H9 (cell line): Measurements from ENCODE around the gene MSI2. TPM values are rescaled to one million over a fixed set of nuclear protein-coding genes. Genes with fewer than 3 reads are reported as not detected.

Experiments used
- DNase-seq: peaks from one replicate; pipeline ENCODE4 v3.0.0-alpha.2; 2017
- H2AFZ ChIP-seq: one replicate; pipeline ENCODE4 v1.6.1; 2013; ENCODE audit warnings: mild to moderate bottlenecking, low read length, control low read depth, moderate library complexity
- H2AK5ac ChIP-seq: 2 replicates; pipeline ENCODE4 v1.6.1; 2013; ENCODE audit warnings: low read length, control low read depth, mixed read lengths; ENCODE audit not compliant: insufficient read length
- H2BK120ac ChIP-seq: one replicate; pipeline ENCODE4 v1.6.1; 2013; ENCODE audit warnings: low read depth, mild to moderate bottlenecking, low read length, control low read depth, inconsistent platforms; ENCODE audit not compliant: poor library complexity, severe bottlenecking
- H2BK12ac ChIP-seq: 2 replicates; pipeline ENCODE4 v1.6.1; 2013; ENCODE audit warnings: low read length, control low read depth, mixed read lengths, low read depth; ENCODE audit not compliant: insufficient read length
- H2BK15ac ChIP-seq: 2 replicates; pipeline ENCODE4 v1.6.1; 2013; ENCODE audit warnings: low read depth, low read length, control low read depth
- H2BK20ac ChIP-seq: one replicate; pipeline ENCODE4 v1.6.1; 2013; ENCODE audit warnings: low read depth, mild to moderate bottlenecking, low read length, control low read depth, inconsistent platforms; ENCODE audit not compliant: poor library complexity, severe bottlenecking
- H2BK5ac ChIP-seq: 2 replicates; pipeline ENCODE4 v1.6.1; 2013; ENCODE audit warnings: low read length, control low read depth, mixed read lengths; ENCODE audit not compliant: insufficient read length
- H3K14ac ChIP-seq: 2 replicates; pipeline ENCODE4 v1.6.1; 2013; ENCODE audit warnings: low read length, control low read depth; ENCODE audit not compliant: insufficient read depth
- H3K18ac ChIP-seq: 2 replicates; pipeline ENCODE4 v1.6.1; 2013; ENCODE audit warnings: low read depth, mild to moderate bottlenecking, mixed read lengths, low read length, control low read depth; ENCODE audit not compliant: insufficient read length
- H3K23ac ChIP-seq: 2 replicates; pipeline ENCODE4 v1.6.1; 2013; ENCODE audit warnings: low read length, control low read depth, mixed read lengths, low read depth; ENCODE audit not compliant: insufficient read length
- H3K23me2 ChIP-seq: 2 replicates; pipeline ENCODE4 v1.6.1; 2013; ENCODE audit warnings: low read depth, mild to moderate bottlenecking, mixed read lengths, low read length, control low read depth; ENCODE audit not compliant: insufficient read length, poor library complexity, severe bottlenecking
- H3K27ac ChIP-seq: 2 replicates; pipeline ENCODE4 v1.5.1; 2013; ENCODE audit warnings: low read length, control low read depth, mixed read lengths, low read depth; ENCODE audit not compliant: insufficient read length
- H3K27me3 ChIP-seq: 2 replicates; pipeline ENCODE4 v1.6.1; 2013; ENCODE audit warnings: low read length, control low read depth, inconsistent platforms; ENCODE audit not compliant: insufficient read depth
- H3K4ac ChIP-seq: 2 replicates; pipeline ENCODE4 v1.6.1; 2013; ENCODE audit warnings: low read depth, mild to moderate bottlenecking, control low read depth, inconsistent platforms, low read length, moderate library complexity
- H3K4me1 ChIP-seq: 2 replicates; pipeline ENCODE4 v1.6.1; 2013; ENCODE audit warnings: low read length, control low read depth, inconsistent platforms; ENCODE audit not compliant: insufficient read depth
- H3K4me2 ChIP-seq: 2 replicates; pipeline ENCODE4 v1.6.1; 2013; ENCODE audit warnings: low read length, control low read depth, mixed read lengths; ENCODE audit not compliant: insufficient read length, insufficient read depth
- H3K56ac ChIP-seq: 2 replicates; pipeline ENCODE4 v1.6.1; 2013; ENCODE audit warnings: low read depth, mild to moderate bottlenecking, mixed read lengths, low read length, control low read depth; ENCODE audit not compliant: insufficient read length
- H3K79me1 ChIP-seq: 2 replicates; pipeline ENCODE4 v1.6.1; 2013; ENCODE audit warnings: low read depth, mild to moderate bottlenecking, moderate library complexity, low read length, control low read depth, inconsistent platforms; ENCODE audit not compliant: insufficient read depth, poor library complexity, severe bottlenecking
- H3K79me2 ChIP-seq: 2 replicates; pipeline ENCODE4 v1.6.1; 2013; ENCODE audit warnings: low read length, control low read depth, inconsistent platforms; ENCODE audit not compliant: insufficient read depth
- H3K9ac ChIP-seq: 2 replicates; pipeline ENCODE4 v1.6.1; 2013; ENCODE audit warnings: low read length, control low read depth, mixed read lengths; ENCODE audit not compliant: insufficient read length; ENCODE audit errors: extremely low read depth
- H3K9me3 ChIP-seq: one replicate; pipeline ENCODE4 v1.6.1; 2013; ENCODE audit warnings: low read depth, low read length, inconsistent platforms; ENCODE audit not compliant: control insufficient read depth
- H3T11ph ChIP-seq: one replicate; pipeline ENCODE4 v1.6.1; 2013; ENCODE audit warnings: mild to moderate bottlenecking, low read length, control low read depth, inconsistent platforms
- H4K20me1 ChIP-seq: one replicate; pipeline ENCODE4 v1.6.1; 2013; ENCODE audit not compliant: control insufficient read depth, insufficient read length, insufficient read depth
- H4K5ac ChIP-seq: 2 replicates; pipeline ENCODE4 v1.6.1; 2013; ENCODE audit warnings: low read depth, mild to moderate bottlenecking, mixed read lengths, low read length, control low read depth; ENCODE audit not compliant: insufficient read length
- H4K8ac ChIP-seq: replicated peaks from 2 replicates; pipeline ENCODE4 v1.6.1; 2013; ENCODE audit warnings: low read length, control low read depth, mixed read lengths, low read depth; ENCODE audit not compliant: insufficient read length
- H4K91ac ChIP-seq: 2 replicates; pipeline ENCODE4 v1.6.1; 2013; ENCODE audit warnings: low read depth, mild to moderate bottlenecking, moderate library complexity, mixed read lengths, low read length, control low read depth; ENCODE audit not compliant: insufficient read length
- H3K27ac Mint-ChIP-seq, 3 experiments: 2 replicates in 2 of 3; 3 replicates in 1 of 3; pipeline ENCODE4 v1.8.0; 2020 to 2021; ENCODE audit warnings: mixed read lengths in 3 of 3, mild to moderate bottlenecking in 1 of 3, moderate library complexity in 1 of 3
- H3K27me3 Mint-ChIP-seq: 2 replicates; pipeline ENCODE4 v1.8.0; 2021; ENCODE audit warnings: low read depth, mild to moderate bottlenecking, moderate library complexity, mixed read lengths
- H3K36me3 Mint-ChIP-seq, 3 experiments: 2 replicates in 2 of 3; 3 replicates in 1 of 3; pipeline ENCODE4 v1.8.0; 2020 to 2021; ENCODE audit warnings: low read depth in 3 of 3, mixed read lengths in 3 of 3; ENCODE audit not compliant: insufficient read depth in 1 of 3
- H3K4me1 Mint-ChIP-seq, 2 experiments: 2 replicates each; pipeline ENCODE4 v1.8.0; 2020; ENCODE audit warnings: mixed read lengths in 2 of 2
- H3K4me3 Mint-ChIP-seq, 2 experiments: 2 replicates in 1 of 2; 3 replicates in 1 of 2; pipeline ENCODE4 v1.8.0; 2020 to 2021; ENCODE audit warnings: mild to moderate bottlenecking in 2 of 2, mixed read lengths in 2 of 2, moderate library complexity in 1 of 2
- H3K9me3 Mint-ChIP-seq, 2 experiments: 2 replicates in 1 of 2; 3 replicates in 1 of 2; pipeline ENCODE4 v1.8.0; 2020; ENCODE audit warnings: mild to moderate bottlenecking in 2 of 2, mixed read lengths in 2 of 2, moderate library complexity in 1 of 2
- CTCF ChIP-seq: fragments of 200-600 bp; sonication (generic); conservative IDR thresholded peaks from 3 replicates; pipeline ENCODE4 v1.8.0; 2021; ENCODE audit warnings: antibody characterized with exemption, mild to moderate bottlenecking
- WGBS: extraction: QIAGEN DNeasy Blood & Tissue Kit; methylation state at CpG from one replicate; pipeline ENCODE4 v1.1.7; 2013; ENCODE audit warnings: missing lambda C conversion rate, low lambda C conversion rate, mixed read lengths; ENCODE audit not compliant: insufficient read length; ENCODE audit errors: extremely low coverage; 5-methylcytosine and 5-hydroxymethylcytosine counted together
- total RNA-seq: library from RNA; stranded (reverse); gene quantifications from 2 replicates; pipeline ENCODE4 v1.2.1, GENCODE V29; 2021

MSI2 gene
- total RNA-seq, 1 experiment from 2014 or later, result 98.5 TPM

- no peak overlapping the region for H3K14ac ChIP-seq
- H2BK5ac ChIP-seq, result no peak overlapping the region
- H3K23ac ChIP-seq, result no peak overlapping the region
- H3K79me1 ChIP-seq, result no peaks in the 10 kb centered on the region
- no peak overlapping the region for H2BK20ac ChIP-seq
- H2AK5ac ChIP-seq, result no peak overlapping the region
- H3T11ph ChIP-seq, result no peak overlapping the region
- peaks cover 1% of the 10 kb centered on the region; the same call in 1 of the 2 replicates for H3K27me3 Mint-ChIP-seq
- peaks cover 32 to 42% of the 10 kb centered on the region in 2 experiments for H3K4me1 Mint-ChIP-seq
- no peak for TF ChIP-seq CTCF
- H3K27ac Mint-ChIP-seq, result peak overlapping the region; percentile 34 to 77 (median 40); a peak in 4 of 7 replicates
- no peak overlapping the region for H2AFZ ChIP-seq
- H3K9me3 Mint-ChIP-seq, result peaks cover 3 to 17% of the 10 kb centered on the region in 2 experiments; a peak in 4 of 5 replicates
- no peak overlapping the region for H2BK15ac ChIP-seq
- H3K27me3 ChIP-seq, result no peaks in the 10 kb centered on the region
- no peak overlapping the region for H2BK120ac ChIP-seq
- no peak overlapping the region for H3K27ac ChIP-seq
- H3K18ac ChIP-seq, result no peak overlapping the region
- no peaks in the 10 kb centered on the region; the same call in 1 of the 2 replicates for H3K79me2 ChIP-seq
- WGBS, result no CpG with 5 or more reads among the region's 8 CpGs
- DNase-seq, result no peak
- H2BK12ac ChIP-seq, result no peak overlapping the region
- H3K4ac ChIP-seq, result no peak overlapping the region
- H4K5ac ChIP-seq, result no peak overlapping the region
- H3K4me3 Mint-ChIP-seq, result no peak overlapping the region
- peaks cover 20 to 29% (median 26%) of the 10 kb centered on the region in 3 experiments for H3K36me3 Mint-ChIP-seq
- H3K4me1 ChIP-seq, result peaks cover 1% of the 10 kb centered on the region; the same call in 1 of the 2 replicates
- no peak overlapping the region for H3K9ac ChIP-seq
- H4K8ac ChIP-seq, result no peak overlapping the region
- H3K23me2 ChIP-seq, result no peaks in the 10 kb centered on the region
- H4K91ac ChIP-seq, result no peak overlapping the region
- H4K20me1 ChIP-seq, result no peaks in the 10 kb centered on the region
- no peaks in the 10 kb centered on the region for H3K9me3 ChIP-seq
- H3K56ac ChIP-seq, result no peak overlapping the region
- H3K4me2 ChIP-seq, result no peak overlapping the region
These were observed 140.2 kb downstream of the MSI2 start for GRCh38 chr17:57396511-57396921.
